GM12874 (cell line): ENCODE data around the gene GPHN.

Experiments used
- TF ChIP-seq, protein P1 (sequence below): IDR thresholded peaks from 2 replicates; pipeline ENCODE4 v1.5.1; 2011; ENCODE audit warnings: low read depth, mild to moderate bottlenecking, control low read depth, low read length, moderate library complexity; ENCODE audit not compliant: insufficient read depth

GPHN gene

DNA sequence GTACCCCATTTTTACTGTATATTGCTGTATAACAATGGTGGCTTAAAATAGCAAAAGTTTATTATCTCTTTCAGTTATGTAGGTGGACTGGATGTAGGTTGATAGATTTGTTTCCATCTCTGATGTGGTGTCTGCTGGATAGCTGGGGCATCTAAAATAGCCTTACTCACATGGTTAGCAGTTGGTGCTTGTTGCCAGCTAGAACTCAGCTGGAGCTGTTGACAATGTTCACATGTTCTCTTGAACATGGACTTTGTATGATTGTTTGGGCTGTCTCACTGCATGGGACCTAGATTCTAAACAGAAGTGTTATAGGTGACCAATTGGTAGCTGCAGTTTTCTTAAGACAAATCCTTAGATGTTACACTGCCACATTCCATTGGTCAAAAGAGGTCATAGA, 126.9 kb downstream of the GPHN start:
- TF ChIP-seq, protein P1, sequence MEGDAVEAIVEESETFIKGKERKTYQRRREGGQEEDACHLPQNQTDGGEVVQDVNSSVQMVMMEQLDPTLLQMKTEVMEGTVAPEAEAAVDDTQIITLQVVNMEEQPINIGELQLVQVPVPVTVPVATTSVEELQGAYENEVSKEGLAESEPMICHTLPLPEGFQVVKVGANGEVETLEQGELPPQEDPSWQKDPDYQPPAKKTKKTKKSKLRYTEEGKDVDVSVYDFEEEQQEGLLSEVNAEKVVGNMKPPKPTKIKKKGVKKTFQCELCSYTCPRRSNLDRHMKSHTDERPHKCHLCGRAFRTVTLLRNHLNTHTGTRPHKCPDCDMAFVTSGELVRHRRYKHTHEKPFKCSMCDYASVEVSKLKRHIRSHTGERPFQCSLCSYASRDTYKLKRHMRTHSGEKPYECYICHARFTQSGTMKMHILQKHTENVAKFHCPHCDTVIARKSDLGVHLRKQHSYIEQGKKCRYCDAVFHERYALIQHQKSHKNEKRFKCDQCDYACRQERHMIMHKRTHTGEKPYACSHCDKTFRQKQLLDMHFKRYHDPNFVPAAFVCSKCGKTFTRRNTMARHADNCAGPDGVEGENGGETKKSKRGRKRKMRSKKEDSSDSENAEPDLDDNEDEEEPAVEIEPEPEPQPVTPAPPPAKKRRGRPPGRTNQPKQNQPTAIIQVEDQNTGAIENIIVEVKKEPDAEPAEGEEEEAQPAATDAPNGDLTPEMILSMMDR, result no peak

DNA sequence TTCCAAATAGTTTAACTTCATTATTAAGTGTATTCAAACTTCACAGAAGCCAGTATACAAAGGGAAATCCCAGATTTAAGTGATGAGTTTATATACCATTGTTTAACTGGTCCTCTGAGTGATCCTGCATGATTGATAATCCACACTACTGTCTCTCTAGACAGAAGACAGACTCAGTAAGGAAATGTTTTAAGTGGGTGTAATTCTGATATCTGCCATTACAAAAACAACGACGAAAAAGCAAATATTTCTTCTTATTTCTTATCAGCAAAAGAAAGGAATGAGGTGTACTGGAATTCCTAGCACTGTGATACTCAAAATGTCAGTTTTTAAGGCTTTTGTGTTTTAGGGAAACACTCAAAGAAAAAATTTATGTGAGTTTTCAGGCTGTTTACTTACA, 127.5 kb downstream of the GPHN start:
- TF ChIP-seq, protein P1, result no peak

DNA sequence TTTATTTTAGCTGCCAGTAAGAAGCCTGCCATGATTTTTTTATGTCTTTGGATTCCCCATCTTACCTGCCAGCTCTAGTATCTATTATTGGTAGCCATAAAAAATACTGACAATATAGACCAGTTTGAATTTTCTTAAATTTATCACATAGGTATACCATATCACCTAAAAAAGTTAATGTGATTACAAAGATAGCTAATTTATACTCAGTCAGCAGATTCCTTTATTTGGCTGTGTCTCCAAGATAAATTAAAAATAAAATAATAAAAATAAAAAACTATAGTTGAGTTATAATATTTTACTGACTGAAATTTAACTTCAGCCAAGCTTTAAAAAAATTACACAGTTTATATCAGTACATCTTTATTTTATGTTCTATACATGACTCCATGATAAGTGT, 128.3 kb downstream of the GPHN start:
- TF ChIP-seq, protein P1, result no peak

DNA sequence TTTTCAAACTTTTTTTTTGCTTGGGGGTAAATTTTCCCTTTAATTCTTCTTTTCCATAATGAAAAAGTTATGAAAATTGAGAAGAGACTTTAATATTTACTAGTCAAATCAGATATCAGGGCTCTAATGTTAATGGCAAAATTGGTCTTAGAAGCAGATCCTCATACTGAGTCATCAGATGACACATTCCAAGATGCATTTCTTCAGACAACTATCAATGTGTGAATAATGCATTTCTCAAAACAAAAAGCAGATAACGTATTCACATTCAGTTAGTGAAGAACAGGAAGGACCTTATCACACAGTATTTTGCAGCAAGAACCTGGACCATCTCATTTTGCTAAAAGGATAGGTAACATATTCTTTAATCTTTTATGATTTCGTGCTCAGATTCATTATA, 130.7 kb downstream of the GPHN start:
- TF ChIP-seq, protein P1, result no peak

DNA sequence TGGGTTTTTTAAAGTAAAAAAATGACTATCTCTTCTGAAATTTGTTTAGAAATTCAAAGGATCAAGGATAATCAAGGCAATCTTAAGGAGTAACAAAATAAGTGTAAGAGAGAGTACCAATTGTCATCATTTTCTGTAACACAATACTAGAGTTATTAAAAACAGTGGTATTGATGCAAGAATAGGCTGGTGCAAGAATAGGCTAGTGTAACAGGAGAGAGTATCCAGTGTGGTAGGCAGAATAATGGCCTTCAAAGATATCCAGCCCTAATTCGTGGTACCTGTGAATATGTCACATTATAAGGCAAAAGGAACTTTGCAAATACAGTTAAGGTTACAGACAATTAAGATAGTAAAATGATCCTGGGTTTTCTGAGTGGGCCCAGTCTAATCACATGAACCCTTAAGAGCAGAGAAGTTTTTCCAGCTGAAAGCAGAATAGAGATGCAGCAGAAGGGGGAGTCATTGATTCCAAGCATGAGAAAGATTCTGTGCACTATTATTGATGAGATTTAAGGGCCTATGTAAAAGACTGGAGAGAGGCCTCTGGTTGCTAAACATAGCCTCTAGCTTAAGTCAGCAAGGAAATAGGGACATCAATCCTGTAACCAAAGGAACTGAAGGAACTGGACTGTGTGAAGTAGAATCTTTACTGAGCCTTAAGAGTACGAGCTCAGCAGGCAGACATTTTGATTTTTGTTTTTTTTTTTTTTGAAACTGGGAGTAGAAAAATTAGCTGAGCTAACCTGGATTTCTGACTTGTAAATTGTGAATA, 134.1 kb downstream of the GPHN start:
- TF ChIP-seq, protein P1, result no peak

DNA sequence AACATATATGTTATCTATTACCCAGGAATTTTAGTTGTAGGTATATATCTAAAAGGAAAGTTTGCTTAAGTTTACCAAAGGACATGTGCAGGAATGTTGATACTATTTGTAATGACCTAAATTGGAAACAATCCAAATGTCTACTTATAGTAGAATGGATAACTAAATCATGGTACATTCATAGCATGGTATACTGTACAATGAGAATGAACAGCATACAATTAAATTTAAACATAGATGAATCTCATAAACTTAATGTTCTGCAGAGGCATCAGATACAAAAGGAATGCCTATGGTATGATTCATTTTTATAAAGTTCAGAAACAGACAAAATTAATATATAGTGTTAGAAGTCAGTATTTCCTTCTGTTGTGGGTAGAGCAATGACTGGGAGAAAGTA, 135.4 kb downstream of the GPHN start:
- TF ChIP-seq, protein P1, result no peak

DNA sequence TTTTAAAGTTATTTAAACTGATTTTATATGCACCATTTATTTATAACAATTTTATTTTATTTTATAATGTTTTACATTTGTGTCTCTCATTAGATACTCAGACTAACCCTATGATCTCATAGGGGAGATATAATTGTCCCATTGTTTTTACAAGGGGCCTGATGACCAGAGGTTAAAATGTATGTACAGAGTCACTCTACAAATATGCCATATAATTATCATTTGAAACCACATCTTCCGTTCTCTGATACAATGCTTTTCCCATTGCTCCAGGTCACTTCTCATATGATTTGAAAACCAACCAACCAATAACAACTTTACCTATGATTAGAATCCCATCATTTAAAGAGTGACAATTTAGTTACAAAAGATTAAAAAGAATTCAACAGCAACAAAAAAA, 137.8 kb downstream of the GPHN start:
- TF ChIP-seq, protein P1, result no peak

DNA sequence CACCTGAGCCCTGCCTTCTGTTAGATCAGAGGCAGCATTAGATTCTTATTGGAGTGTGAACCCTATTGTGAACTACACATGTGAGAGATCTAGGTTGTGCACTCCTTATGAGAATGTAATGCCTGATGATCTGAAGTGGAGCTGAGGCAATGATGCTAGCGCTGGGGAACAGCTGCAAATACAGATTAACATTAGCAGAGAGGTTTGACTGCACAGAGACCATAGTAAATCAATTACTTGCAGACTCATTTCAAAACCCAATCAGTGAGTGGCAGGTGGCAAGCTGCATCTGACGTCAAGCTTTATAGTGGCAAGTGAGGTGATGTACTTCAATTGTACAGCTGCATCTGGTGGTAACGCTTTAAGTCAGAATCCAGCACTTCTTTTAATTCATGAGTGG, 141.6 kb downstream of the GPHN start:
- TF ChIP-seq, protein P1, result no peak
